Ramos (cell line): Measurements from ENCODE around the gene HOXA11.

ENCODE experiments used
- in situ Hi-C: fragments of 300-500 bp; cut with MboI; formaldehyde crosslinking; loops from one replicate; pipeline ENCODE4 v1.14.3; 2022; ENCODE audit warnings: low sequenced_read_pairs; ENCODE audit not compliant: unreplicated experiment

HOXA11 gene

GRCh38 chr7:27143023-27143949 is 41.7 kb downstream of the HOXA11 start, which contains the start of gene HOXA5:
Gene HOXA5 (minus strand): TSS chr7:27143681. CDS start chr7:27143607, 74 bp downstream.
- in situ Hi-C loops = loop anchor here (10.0 kb wide), 1 partner anchor 288 kb away; no protein-coding TSS in a partner anchor

GRCh38 chr7:27142580-27143022 is 42.4 kb downstream of the HOXA11 start:
- in situ Hi-C loops = loop anchor here (10.0 kb wide), 1 partner anchor 288 kb away; no protein-coding TSS in a partner anchor

- in situ Hi-C loops = loop anchor here (10.0 kb wide), 1 partner anchor 287 kb away; no protein-coding TSS in a partner anchor
Observed at GRCh38 chr7:27141923-27142579, 43.0 kb downstream of the HOXA11 start.

- in situ Hi-C loops = loop anchor here (10.0 kb wide), 1 partner anchor 287 kb away; no protein-coding TSS in a partner anchor
Observed at GRCh38 chr7:27141137-27141922, 43.7 kb downstream of the HOXA11 start.

GRCh38 chr7:27140126-27140857 is 44.7 kb downstream of the HOXA11 start:
- in situ Hi-C loops = loop anchor here (10.0 kb wide), 1 partner anchor 285 kb away; no protein-coding TSS in a partner anchor

- in situ Hi-C loops = loop anchor here (10.0 kb wide), 1 partner anchor 285 kb away; no protein-coding TSS in a partner anchor
Observed at GRCh38 chr7:27139334-27140125, 45.5 kb downstream of the HOXA11 start.

- in situ Hi-C loops = no loop called here
Observed at GRCh38 chr7:27138985-27139333, 46.1 kb downstream of the HOXA11 start.

GRCh38 chr7:27138472-27138871 is 46.6 kb downstream of the HOXA11 start:
- in situ Hi-C loops = no loop called here

- in situ Hi-C loops = no loop called here
Observed at GRCh38 chr7:27137640-27138315, 47.3 kb downstream of the HOXA11 start.

GRCh38 chr7:27134392-27134791 is 50.6 kb downstream of the HOXA11 start:
- in situ Hi-C loops = no loop called here

GRCh38 chr7:27133409-27134231 is 51.4 kb downstream of the HOXA11 start:
- in situ Hi-C loops = no loop called here

GRCh38 chr7:27132978-27133377 is 52.1 kb downstream of the HOXA11 start:
- in situ Hi-C loops = no loop called here

GRCh38 chr7:27132214-27132613 is 52.8 kb downstream of the HOXA11 start:
- in situ Hi-C loops = no loop called here

- in situ Hi-C loops = no loop called here
Observed at GRCh38 chr7:27131390-27131819, 53.6 kb downstream of the HOXA11 start.
